ENCODE measurements around the gene STOML3. TPM values are rescaled to one million over a fixed set of nuclear protein-coding genes. Genes with fewer than 3 reads are reported as not detected.

STOML3 gene
- total RNA-seq, 1 donor from 2014 or later, result not detected

DNA sequence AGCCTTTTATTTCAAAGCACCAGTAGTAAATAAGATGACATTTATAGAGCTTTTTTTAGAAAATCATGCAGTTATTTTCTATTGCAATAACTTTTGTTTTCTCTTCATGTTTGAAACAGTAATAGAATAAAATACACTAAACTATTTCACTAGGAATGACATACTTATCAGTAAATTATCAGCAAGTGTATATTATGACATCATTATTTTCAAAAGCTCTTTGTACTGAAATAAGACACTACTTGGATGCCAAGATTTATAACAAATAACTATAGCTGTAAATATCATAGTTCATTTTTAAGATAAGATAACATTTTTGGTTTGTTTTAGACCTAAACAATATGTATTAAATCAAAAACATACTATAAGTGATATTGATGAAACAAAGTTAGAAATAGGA lies 56.8 kb downstream of the STOML3 start:
- H3K4me3 Mint-ChIP-seq (ENCODE audit: unreplicated experiment), result no peak overlapping the region
- no peaks in the 10 kb centered on the region for H3K9me3 Mint-ChIP-seq (ENCODE audit: unreplicated experiment)
- H3K9me3 ChIP-seq (ENCODE audit: insufficient read depth, low read depth, low read length), result no peaks in the 10 kb centered on the region
- H3K79me2 ChIP-seq (ENCODE audit: insufficient read depth, low read length), result no peaks in the 10 kb centered on the region
- TF ChIP-seq, protein P1, sequence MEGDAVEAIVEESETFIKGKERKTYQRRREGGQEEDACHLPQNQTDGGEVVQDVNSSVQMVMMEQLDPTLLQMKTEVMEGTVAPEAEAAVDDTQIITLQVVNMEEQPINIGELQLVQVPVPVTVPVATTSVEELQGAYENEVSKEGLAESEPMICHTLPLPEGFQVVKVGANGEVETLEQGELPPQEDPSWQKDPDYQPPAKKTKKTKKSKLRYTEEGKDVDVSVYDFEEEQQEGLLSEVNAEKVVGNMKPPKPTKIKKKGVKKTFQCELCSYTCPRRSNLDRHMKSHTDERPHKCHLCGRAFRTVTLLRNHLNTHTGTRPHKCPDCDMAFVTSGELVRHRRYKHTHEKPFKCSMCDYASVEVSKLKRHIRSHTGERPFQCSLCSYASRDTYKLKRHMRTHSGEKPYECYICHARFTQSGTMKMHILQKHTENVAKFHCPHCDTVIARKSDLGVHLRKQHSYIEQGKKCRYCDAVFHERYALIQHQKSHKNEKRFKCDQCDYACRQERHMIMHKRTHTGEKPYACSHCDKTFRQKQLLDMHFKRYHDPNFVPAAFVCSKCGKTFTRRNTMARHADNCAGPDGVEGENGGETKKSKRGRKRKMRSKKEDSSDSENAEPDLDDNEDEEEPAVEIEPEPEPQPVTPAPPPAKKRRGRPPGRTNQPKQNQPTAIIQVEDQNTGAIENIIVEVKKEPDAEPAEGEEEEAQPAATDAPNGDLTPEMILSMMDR (IDR thresholded peaks at IDR 0.05; ENCODE audit: insufficient read depth, low read depth, low read length), result no peak
- no peak for TF ChIP-seq EZH2 (IDR thresholded peaks at IDR 0.05; ENCODE audit: insufficient read depth, low read length)
- no peaks in the 10 kb centered on the region for H3K27me3 Mint-ChIP-seq (ENCODE audit: low read depth, unreplicated experiment)
- no peak overlapping the region for H3K4me2 ChIP-seq (ENCODE audit: low read length)
- no peak overlapping the region for H2AFZ ChIP-seq (ENCODE audit: low read depth, low read length)
- no peaks in the 10 kb centered on the region for H4K20me1 ChIP-seq (ENCODE audit: insufficient read depth, low read length)
- no peak overlapping the region for H3K9ac ChIP-seq (ENCODE audit: low read length)
- no peaks in the 10 kb centered on the region for H3K36me3 ChIP-seq (ENCODE audit: insufficient read depth, low read length)
- no peaks in the 10 kb centered on the region for H3K36me3 Mint-ChIP-seq (ENCODE audit: low read depth, unreplicated experiment)
- H3K4me1 Mint-ChIP-seq (ENCODE audit: low read depth, unreplicated experiment), result no peaks in the 10 kb centered on the region
- no peak overlapping the region for H3K4me3 ChIP-seq (ENCODE audit: insufficient read depth, low read depth, low read length)
- H3K27ac ChIP-seq (ENCODE audit: low read depth, low read length), result no peak overlapping the region
- no peak for DNase-seq (ENCODE audit: low read depth)
- no peak overlapping the region for H3K27ac Mint-ChIP-seq (ENCODE audit: unreplicated experiment)
- H3K27me3 ChIP-seq (ENCODE audit: insufficient read depth, low read length), result no peaks in the 10 kb centered on the region
- FAIRE-seq, result no peak
- no peaks in the 10 kb centered on the region for H3K4me1 ChIP-seq (ENCODE audit: insufficient read depth, low read length)

DNA sequence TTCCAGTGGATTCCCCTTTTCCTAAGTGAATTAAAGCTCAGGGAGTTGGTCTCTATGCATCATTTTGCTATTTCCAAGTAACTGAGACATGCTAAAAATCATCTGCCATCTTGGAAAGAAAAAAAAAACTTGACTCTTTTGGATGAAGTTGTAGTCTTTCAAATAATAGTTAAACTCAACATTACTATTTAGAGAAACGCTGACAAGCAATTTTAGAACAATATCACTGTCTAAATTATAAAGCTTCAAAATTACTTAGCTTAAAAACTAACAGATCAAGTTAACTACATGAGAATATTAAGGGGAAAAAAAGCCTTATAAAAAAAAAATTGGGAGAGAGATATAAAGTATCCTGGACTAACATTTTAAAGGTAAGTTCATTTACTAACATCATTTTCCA lies 68.5 kb downstream of the STOML3 start:
- Histone ChIP-seq H3K4me1 (ENCODE audit: insufficient read depth, low read length) (no peaks in the 10 kb centered on the region), H3K27me3 (ENCODE audit: insufficient read depth, low read length) (no peaks in the 10 kb centered on the region), H3K27ac (ENCODE audit: low read depth, low read length) (no peak overlapping the region), H3K9ac (ENCODE audit: low read length) (no peak overlapping the region), H3K4me3 (ENCODE audit: insufficient read depth, low read depth, low read length) (no peak overlapping the region), H3K36me3 (ENCODE audit: insufficient read depth, low read length) (no peaks in the 10 kb centered on the region), H4K20me1 (ENCODE audit: insufficient read depth, low read length) (no peaks in the 10 kb centered on the region), H2AFZ (ENCODE audit: low read depth, low read length) (no peak overlapping the region), H3K9me3 (ENCODE audit: insufficient read depth, low read depth, low read length) (peaks cover 4% of the 10 kb centered on the region), H3K79me2 (ENCODE audit: insufficient read depth, low read length) (no peaks in the 10 kb centered on the region), H3K4me2 (ENCODE audit: low read length) (no peak overlapping the region)
- H3K4me1 Mint-ChIP-seq (ENCODE audit: low read depth, unreplicated experiment), result no peaks in the 10 kb centered on the region
- TF ChIP-seq EZH2 (IDR thresholded peaks at IDR 0.05; ENCODE audit: insufficient read depth, low read length), result no peak
- TF ChIP-seq, protein P1 (IDR thresholded peaks at IDR 0.05; ENCODE audit: insufficient read depth, low read depth, low read length), result no peak
- H3K27ac Mint-ChIP-seq (ENCODE audit: unreplicated experiment), result no peak overlapping the region
- DNase-seq (ENCODE audit: low read depth) (no peak), FAIRE-seq (no peak)
- H3K36me3 Mint-ChIP-seq (ENCODE audit: low read depth, unreplicated experiment), result no peaks in the 10 kb centered on the region
- no peak overlapping the region for H3K4me3 Mint-ChIP-seq (ENCODE audit: unreplicated experiment)
- no peaks in the 10 kb centered on the region for H3K9me3 Mint-ChIP-seq (ENCODE audit: unreplicated experiment)
- no peaks in the 10 kb centered on the region for H3K27me3 Mint-ChIP-seq (ENCODE audit: low read depth, unreplicated experiment)

DNA sequence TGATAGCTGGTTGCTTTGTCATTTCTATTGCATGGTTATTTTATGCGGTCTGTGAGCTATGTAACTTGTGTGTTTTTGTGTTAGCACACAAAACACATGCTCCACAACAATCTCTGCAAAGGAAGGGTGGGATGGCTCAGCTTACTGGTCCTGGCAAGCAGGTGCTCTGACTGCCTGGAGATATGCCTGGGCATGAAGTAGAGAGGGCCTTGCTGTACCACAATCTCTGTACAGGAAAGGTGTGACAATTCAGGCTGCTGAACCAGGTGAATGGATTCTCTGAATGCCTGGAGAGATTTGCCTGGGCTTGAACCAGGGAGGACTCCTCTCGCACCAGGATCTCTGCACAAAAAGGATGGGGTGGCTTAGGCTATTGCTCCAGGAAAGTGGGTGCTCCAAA lies 69.5 kb downstream of the STOML3 start:
- Histone ChIP-seq H3K4me2 (ENCODE audit: low read length) (no peak overlapping the region), H3K79me2 (ENCODE audit: insufficient read depth, low read length) (no peaks in the 10 kb centered on the region), H2AFZ (ENCODE audit: low read depth, low read length) (no peak overlapping the region), H3K27me3 (ENCODE audit: insufficient read depth, low read length) (no peaks in the 10 kb centered on the region), H3K4me3 (ENCODE audit: insufficient read depth, low read depth, low read length) (no peak overlapping the region), H4K20me1 (ENCODE audit: insufficient read depth, low read length) (no peaks in the 10 kb centered on the region), H3K27ac (ENCODE audit: low read depth, low read length) (no peak overlapping the region), H3K9ac (ENCODE audit: low read length) (no peak overlapping the region), H3K9me3 (ENCODE audit: insufficient read depth, low read depth, low read length) (peaks cover 4% of the 10 kb centered on the region), H3K36me3 (ENCODE audit: insufficient read depth, low read length) (no peaks in the 10 kb centered on the region), H3K4me1 (ENCODE audit: insufficient read depth, low read length) (no peaks in the 10 kb centered on the region)
- no peak overlapping the region for H3K4me3 Mint-ChIP-seq (ENCODE audit: unreplicated experiment)
- FAIRE-seq (no peak), DNase-seq (ENCODE audit: low read depth) (no peak)
- no peaks in the 10 kb centered on the region for H3K36me3 Mint-ChIP-seq (ENCODE audit: low read depth, unreplicated experiment)
- TF ChIP-seq, protein P1 (IDR thresholded peaks at IDR 0.05; ENCODE audit: insufficient read depth, low read depth, low read length), result no peak
- no peak for TF ChIP-seq EZH2 (IDR thresholded peaks at IDR 0.05; ENCODE audit: insufficient read depth, low read length)
- H3K9me3 Mint-ChIP-seq (ENCODE audit: unreplicated experiment), result no peaks in the 10 kb centered on the region
- no peak overlapping the region for H3K27ac Mint-ChIP-seq (ENCODE audit: unreplicated experiment)
- no peaks in the 10 kb centered on the region for H3K4me1 Mint-ChIP-seq (ENCODE audit: low read depth, unreplicated experiment)
- H3K27me3 Mint-ChIP-seq (ENCODE audit: low read depth, unreplicated experiment), result no peaks in the 10 kb centered on the region

Other genes starting within 250 kb of the STOML3 start
- 26.7 and 35.3 TPM in 2 replicates for gene PROSER1, start 47.3 kb upstream of the STOML3 start, total RNA-seq
- gene NHLRC3, start 47.6 kb upstream of the STOML3 start, total RNA-seq, result 8.2 and 8.4 TPM in 2 replicates